Measurements from ENCODE around the gene DCAF5.

The DCAF5 gene

GRCh38 chr14:69156224-69156623 is 3.3 kb upstream of the DCAF5 start:
- Histone ChIP-seq H3K4me3 (ENCODE audit: low read depth, low read length) (no peak overlapping the region), H3K36me3 (replicated peaks) (no peaks in the 10 kb centered on the region), H3K27me3 (replicated peaks) (no peaks in the 10 kb centered on the region), H3K27ac (no peak overlapping the region)
- in situ Hi-C loops (cut with HindIII; ENCODE audit: low pct_ligation_motif_present, low sequenced_read_pairs): no loop called here
- no peak for DNase-seq
- no peak for TF ChIP-seq CTCF (IDR thresholded peaks at IDR 0.05; ENCODE audit: low read depth, low read length, missing control alignments)

- in situ Hi-C loops (cut with HindIII; ENCODE audit: low pct_ligation_motif_present, low sequenced_read_pairs): no loop called here
- DNase-seq: peak; percentile 17
- TF ChIP-seq CTCF (IDR thresholded peaks at IDR 0.05; ENCODE audit: low read depth, low read length, missing control alignments): peak; percentile 20
- Histone ChIP-seq H3K4me3 (ENCODE audit: low read depth, low read length) (no peak overlapping the region), H3K27me3 (replicated peaks) (no peaks in the 10 kb centered on the region), H3K36me3 (replicated peaks) (no peaks in the 10 kb centered on the region), H3K27ac (no peak overlapping the region)
Measured at GRCh38 chr14:69154779-69155178, 1.9 kb upstream of the DCAF5 start.

GRCh38 chr14:69153873-69154270 is 953 bp upstream of the DCAF5 start:
- H3K27ac ChIP-seq: no peak overlapping the region
- no peak for DNase-seq
- TF ChIP-seq CTCF (IDR thresholded peaks at IDR 0.05; ENCODE audit: low read depth, low read length, missing control alignments): no peak
- no peaks in the 10 kb centered on the region for H3K27me3 ChIP-seq (replicated peaks)
- H3K36me3 ChIP-seq (replicated peaks): no peaks in the 10 kb centered on the region
- H3K4me3 ChIP-seq (ENCODE audit: low read depth, low read length): peak overlapping the region; percentile 86
- in situ Hi-C loops (cut with HindIII; ENCODE audit: low pct_ligation_motif_present, low sequenced_read_pairs): no loop called here

GRCh38 chr14:69153152-69153872 is 393 bp upstream of the DCAF5 start:
- DNase-seq: no peak
- TF ChIP-seq CTCF (IDR thresholded peaks at IDR 0.05; ENCODE audit: low read depth, low read length, missing control alignments): no peak
- H3K27ac ChIP-seq: peak overlapping the region; percentile 41
- H3K36me3 ChIP-seq (replicated peaks): peaks cover 4% of the 10 kb centered on the region
- in situ Hi-C loops (cut with HindIII; ENCODE audit: low pct_ligation_motif_present, low sequenced_read_pairs): no loop called here
- H3K4me3 ChIP-seq (ENCODE audit: low read depth, low read length): peak overlapping the region; percentile 86
- H3K27me3 ChIP-seq (replicated peaks): no peaks in the 10 kb centered on the region

- H3K36me3 ChIP-seq (replicated peaks): peaks cover 7% of the 10 kb centered on the region
- in situ Hi-C loops (cut with HindIII; ENCODE audit: low pct_ligation_motif_present, low sequenced_read_pairs): no loop called here
- peak overlapping the region; percentile 26 for H3K27ac ChIP-seq
- H3K27me3 ChIP-seq (replicated peaks): no peaks in the 10 kb centered on the region
- H3K4me3 ChIP-seq (ENCODE audit: low read depth, low read length): peak overlapping the region; percentile 86
- TF ChIP-seq CTCF (IDR thresholded peaks at IDR 0.05; ENCODE audit: low read depth, low read length, missing control alignments): no peak
- no peak for DNase-seq
Measured at GRCh38 chr14:69152181-69152901, 578 bp downstream of the DCAF5 start.

Measured in brain microvascular endothelial cell (primary cell).